Dermis microvascular lymphatic vessel endothelial cell (primary cell): ENCODE results near the gene ARHGAP8. TPM values are rescaled to one million over a fixed set of nuclear protein-coding genes. Genes with fewer than 3 reads are reported as not detected.
"Not testable (repeated sequence)": the region's sequence is repeated elsewhere in the genome, so short reads cannot be mapped to it uniquely, and the experiment has no call there.

ENCODE experiments used
- DNase-seq, 2 donors: peaks; one replicate each; pipeline versions ENCODE4 v3.0.0 to v3.0.0-alpha.2; 2010; ENCODE audit warnings: low read depth in 2 of 2
- total RNA-seq: library from RNA; depleted of rRNA; stranded (reverse); fragments of >200 nt; gene quantifications from 2 replicates; pipeline ENCODE4 v1.2.1, GENCODE V29; 2014

ARHGAP8 gene
- total RNA-seq, 1 donor from 2014 or later, result not detected

- DNase-seq, result no peak
These were observed 73.2 kb downstream of the ARHGAP8 start for GRCh38 chr22:44825310-44826150.

DNA sequence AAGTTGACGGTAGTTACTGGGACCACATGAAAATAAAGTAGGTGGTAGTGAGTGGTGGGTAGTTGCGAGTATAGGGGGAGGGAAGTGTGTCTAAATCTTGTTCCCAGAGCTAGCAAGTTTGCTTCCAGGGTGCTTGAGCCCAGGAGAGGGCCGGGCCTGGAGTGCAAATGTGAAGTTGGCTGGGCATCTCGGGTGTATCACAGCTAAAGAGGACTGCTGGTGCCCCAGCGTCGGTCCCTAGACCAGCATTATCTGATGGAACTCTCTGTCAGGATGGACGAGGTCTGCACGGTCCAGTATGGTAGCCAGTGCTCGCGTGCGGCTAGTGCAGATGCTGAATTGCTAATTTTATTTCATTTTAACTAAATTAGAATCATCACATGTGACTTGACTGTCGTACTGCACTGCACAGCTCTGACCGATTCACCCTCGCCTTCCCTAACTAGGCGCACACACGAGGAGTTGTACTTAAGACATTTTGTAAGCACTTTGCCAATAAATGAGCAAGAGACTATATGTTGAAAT, 75.4 kb downstream of the ARHGAP8 start:
- DNase-seq, result no peak

GRCh38 chr22:44828193-44828592, 75.8 kb downstream of the ARHGAP8 start:
- no peak for DNase-seq

GRCh38 chr22:44831885-44832284, 79.5 kb downstream of the ARHGAP8 start:
- DNase-seq, result no peak

DNA sequence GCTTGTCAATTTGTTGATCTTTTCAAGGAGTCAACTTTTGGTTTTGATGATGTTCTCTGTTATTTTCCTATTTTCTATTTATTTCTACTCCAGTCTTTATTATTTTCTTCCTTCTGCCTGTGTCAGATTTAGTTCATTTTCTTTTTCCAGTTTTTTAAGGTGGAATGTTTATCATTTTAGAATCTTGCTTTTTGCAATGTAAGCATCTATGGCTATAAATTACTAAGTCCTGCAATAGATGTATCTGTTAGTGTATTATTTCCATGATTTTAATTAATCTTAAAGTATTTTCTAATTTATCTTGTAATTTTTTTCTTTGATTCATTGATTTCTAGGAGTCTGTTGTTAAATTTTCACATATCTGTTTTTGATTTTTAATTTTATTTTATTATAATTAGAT, 81.7 kb downstream of the ARHGAP8 start:
- no peak for DNase-seq

GRCh38 chr22:44837481-44837880, 85.1 kb downstream of the ARHGAP8 start:
- DNase-seq, result no peak

DNA sequence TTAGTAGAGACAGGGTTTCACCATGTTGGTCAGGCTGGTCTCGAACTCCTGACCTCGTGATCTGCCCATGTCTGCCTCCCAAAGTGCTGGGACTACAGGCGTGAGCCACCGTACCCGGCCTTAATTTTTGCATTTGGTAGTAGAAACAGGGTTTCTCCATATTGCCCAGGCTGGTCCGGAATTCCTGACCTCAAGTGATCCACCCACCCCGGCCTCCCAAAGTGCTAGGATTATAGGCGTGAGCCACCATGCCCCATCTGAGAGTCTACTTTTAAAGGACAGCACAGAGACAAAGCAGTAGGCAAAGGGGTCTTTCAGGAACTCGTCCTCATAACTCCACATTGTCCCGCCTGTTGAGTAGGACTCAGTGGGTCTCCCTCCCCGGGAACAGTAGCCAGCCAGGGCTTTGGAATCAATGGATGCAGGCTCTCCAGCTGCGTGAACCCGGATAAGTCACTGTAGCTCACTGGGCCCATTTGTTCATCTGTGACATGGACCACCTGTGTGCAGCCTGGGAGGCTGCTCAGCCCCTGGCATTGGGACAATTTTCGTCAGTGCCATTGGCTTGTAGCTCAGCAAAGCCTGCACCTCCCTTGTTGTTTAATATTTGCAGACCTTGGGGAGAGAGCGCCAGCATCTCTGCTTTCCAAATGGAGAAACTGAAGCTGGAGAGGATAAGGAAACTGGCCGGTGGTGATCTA, 86.1 kb downstream of the ARHGAP8 start:
- no peak for DNase-seq

GRCh38 chr22:44839061-44839460, 86.7 kb downstream of the ARHGAP8 start:
- DNase-seq, result no peak

- no peak for DNase-seq
These were observed 87.3 kb downstream of the ARHGAP8 start for GRCh38 chr22:44839721-44840120.

DNA sequence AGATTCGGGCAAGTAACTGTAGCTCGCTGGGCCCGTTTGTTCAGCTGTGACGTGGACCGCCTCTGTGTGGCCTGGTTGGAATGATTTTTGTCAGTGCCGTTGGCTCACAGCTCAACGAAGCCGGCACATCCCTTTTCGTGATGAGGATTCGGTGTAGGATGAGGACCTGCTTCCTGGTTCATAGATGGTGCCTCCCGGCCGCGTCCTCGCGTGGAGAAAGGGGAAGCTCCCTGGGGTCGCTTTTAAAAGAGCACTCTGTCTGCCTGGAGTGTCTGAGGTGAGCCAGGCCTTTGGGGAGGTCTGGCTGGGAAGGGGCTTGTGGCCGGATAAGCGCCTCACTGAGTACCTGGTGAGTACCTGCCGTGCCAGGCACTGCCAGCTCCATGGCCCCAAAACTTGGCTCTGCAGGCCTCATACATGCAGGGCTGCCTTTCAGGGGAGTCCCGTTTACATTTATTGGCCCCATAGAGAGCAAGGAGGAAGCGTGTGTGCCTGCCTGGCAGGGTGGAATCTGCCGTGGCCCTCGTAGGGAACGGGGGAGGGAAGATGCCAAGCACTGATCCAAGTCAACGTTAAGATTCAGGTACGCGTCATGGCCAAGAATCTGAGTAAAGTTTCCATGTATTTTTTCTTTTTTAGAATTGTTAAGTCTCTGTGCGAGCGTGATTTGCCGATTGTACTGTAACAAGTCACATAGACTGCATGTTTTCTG, 88.4 kb downstream of the ARHGAP8 start:
- DNase-seq, result no peak

DNA sequence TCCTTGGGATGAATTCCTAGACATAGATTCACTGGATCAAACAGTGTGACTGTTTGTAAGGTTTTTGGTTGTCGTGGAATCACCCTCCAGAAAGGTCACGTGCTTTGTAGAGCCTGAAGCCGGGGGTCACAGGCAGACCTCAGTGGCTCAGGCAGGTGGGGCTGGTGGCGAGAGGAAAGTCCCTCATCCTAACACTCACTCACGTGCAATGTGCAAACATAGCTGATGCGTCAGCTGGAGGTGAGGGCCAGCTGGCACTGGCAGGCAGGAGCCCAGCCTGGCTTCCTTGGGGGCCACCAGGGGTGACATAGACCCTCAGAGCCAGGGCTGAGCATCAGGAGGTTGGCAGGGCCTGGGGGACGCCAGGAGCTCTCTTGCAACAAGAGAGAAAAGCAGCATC, 90.0 kb downstream of the ARHGAP8 start:
- DNase-seq, result no peak

- no peak for DNase-seq
These were observed 92.8 kb downstream of the ARHGAP8 start for GRCh38 chr22:44845191-44845590.

GRCh38 chr22:44845796-44846720, 93.7 kb downstream of the ARHGAP8 start:
- no peak for DNase-seq

GRCh38 chr22:44846726-44847275, 94.4 kb downstream of the ARHGAP8 start:
- DNase-seq, result no peak

DNA sequence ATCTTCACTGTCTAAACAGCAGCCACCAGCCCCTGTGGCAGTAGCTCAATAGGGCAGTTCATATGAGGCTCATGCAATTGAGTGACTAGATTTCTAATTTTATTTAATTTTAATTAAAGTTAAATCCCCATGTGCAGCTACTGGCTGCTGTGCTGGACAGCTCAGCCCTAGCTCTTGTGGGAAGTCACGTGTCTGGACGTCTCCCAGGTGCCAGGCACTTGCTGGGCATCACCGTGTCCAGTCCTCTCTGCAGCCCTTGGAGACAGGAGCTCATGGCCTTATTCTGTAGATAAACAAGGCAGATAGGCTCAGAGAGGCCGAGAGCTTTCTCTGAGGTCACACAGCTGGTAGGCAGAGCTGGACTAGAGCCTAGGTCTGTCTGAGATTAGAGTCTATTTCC, 95.0 kb downstream of the ARHGAP8 start:
- no peak for DNase-seq

GRCh38 chr22:44847892-44848291, 95.5 kb downstream of the ARHGAP8 start:
- DNase-seq, result no peak

DNA sequence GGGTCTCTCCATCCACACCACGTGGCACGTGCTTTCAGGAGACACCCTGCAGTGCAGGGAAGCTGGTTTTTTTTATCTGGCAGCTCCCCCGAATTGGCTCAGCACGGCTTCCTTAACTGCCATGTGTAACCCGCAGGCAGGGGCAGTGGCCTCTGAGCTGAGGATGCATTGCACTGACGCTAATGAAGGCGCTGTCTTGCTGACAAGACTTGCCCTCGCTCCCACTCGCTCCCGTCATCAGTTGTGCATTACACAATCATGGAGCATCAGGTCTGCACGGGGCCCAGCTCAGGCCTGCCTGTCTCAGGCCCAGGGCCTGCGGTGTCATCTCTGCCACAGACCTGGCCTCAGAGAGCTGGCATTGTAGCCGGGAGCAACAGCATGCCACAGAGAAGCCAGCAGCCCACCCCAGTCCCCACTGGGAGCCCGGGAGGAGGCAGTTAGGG, 95.9 kb downstream of the ARHGAP8 start:
- DNase-seq, result no peak

DNA sequence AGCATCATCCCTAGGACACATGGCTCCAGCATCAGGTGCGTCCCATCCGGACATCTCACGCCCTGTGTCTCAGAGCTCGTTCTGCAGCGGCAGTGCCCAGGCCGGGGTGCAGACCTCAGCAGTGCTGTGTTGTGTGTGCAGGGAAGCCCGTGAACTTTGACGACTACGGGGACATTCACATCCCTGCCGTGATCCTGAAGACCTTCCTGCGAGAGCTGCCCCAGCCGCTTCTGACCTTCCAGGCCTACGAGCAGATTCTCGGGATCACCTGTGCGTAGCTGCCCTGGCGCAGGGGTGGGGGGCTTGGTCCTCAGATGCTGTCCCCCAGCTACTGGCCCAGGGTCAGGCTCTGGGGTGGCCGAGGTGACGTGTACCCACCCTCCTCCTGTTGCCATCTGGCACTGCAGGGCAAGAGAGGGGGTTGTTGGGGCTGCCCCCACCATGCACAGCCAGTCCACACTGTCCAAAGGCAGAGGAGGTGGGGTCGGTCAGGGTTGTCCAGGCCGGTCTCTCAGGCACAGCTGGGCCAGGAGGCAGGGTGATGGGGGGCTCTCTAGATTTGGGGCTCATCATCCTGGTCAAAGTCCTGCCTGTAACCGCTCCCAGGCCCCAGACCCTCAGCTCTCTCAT, 96.5 kb downstream of the ARHGAP8 start:
- no peak for DNase-seq

GRCh38 chr22:44850946-44851345, 98.6 kb downstream of the ARHGAP8 start:
- DNase-seq, result no peak

DNA sequence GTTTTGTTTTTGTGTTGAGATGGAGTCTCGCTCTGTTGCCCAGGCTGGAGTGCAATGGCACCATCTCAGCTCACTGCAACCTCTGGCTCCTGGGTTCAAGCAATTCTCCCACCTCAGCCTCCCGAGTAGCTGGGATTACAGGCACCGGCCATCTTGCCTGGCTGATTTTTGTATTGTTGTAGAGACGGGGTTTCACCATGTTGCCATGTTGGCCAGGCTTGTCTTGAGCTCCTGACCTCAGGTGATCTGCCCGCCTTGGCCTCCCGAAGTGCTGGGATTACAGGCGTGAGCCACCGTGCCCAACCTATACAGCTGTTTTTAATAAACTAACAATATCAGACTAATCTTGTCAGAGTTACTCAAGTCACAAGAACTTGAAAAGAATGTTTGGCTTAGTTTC, 102.3 kb downstream of the ARHGAP8 start:
- not testable (repeated sequence) for DNase-seq
